Activated T-cell treated with anti-CD3 and anti-CD28 coated beads, Interleukin-2, amount 50 U/mL, for 48 hours (primary cell): Measurements from ENCODE around the gene PLEKHS1.
"Not testable (repeated sequence)": the region's sequence is repeated elsewhere in the genome, so short reads cannot be mapped to it uniquely, and the experiment has no call there.

ENCODE experiments used
- DNase-seq, 2 experiments: peaks; one replicate each; pipeline ENCODE4 v3.0.0-alpha.2; 2020

The PLEKHS1 gene

DNA sequence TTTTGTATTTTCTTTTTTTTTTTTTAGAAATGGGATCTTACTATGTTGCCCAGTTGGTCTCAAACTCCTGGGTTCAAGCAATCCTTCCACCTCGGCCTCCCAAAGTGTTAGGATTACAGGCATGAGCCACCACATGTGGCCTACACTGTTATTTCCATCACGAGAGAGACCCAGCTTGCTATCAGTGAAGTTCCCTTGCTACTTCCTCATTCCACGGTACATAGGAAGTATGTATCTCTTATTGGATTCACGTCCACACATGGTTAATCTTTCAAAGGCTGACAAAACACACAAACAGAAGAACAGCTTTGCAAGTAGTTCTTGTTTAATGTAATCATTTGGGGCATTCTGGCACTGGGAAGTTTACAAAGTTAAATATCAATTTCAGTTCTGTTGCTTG lies 51.5 kb downstream of the PLEKHS1 start:
- DNase-seq: no peak

DNA sequence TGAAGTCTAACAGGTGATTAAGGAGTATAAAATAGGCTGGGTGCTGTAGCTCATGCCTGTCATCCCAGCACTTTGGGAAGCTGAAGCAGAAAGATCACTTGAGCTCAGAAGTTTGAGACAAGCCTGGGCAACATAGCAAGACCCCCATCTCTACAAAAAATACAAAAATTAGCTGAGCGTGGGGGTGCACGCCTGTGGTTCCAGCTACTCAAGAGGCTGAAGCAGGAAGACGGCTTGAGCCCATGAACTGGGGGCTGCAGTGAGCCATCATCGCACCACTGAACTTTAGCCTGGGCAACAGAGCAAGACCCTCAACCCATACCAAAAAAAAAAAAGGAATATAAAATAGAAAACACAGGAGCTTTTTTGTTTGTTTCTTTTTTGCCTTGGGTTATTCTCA lies 55.0 kb downstream of the PLEKHS1 start:
- DNase-seq: no peak

- DNase-seq: no peak
Measured at GRCh38 chr10:113808168-113808567, 56.7 kb downstream of the PLEKHS1 start.

DNA sequence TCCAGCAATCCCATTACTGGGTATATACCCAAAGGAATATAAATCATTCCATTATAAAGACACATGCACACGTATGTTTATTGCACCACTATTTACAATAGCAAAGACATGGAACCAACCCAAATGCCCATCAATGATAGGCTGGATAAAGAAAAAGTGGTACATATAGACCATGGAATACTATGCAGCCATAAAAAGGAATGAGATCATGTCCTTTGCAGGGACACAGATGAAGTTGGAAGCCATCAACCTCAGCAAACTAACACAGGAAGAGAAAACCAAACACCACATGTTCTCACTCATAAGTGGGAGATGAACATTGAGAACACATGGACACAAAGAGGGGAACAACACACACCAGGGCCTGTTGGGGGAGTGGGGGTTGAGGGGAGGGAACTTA lies 63.2 kb downstream of the PLEKHS1 start:
- not testable (repeated sequence) for DNase-seq

DNA sequence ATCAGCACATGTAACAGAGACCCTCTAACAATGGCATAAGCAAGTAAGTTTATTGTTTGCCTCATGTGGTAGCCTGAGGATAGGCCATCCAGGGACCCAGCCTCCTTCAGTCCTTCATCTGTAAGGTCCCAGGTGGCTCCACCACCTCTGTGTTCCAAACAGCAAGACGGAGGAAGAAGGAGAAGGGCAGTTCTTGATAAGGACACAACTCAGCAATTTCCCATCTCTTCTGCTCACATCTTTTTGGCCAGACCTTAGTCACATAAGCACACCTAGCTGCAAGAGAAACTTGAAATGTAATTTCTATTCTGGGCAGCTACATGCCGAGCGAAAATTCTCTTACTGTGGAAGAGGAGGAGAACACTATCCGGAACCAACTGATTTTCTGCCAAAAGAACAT lies 68.5 kb downstream of the PLEKHS1 start:
- no peak for DNase-seq

- DNase-seq: no peak
Measured at GRCh38 chr10:113820507-113820906, 69.0 kb downstream of the PLEKHS1 start.

DNA sequence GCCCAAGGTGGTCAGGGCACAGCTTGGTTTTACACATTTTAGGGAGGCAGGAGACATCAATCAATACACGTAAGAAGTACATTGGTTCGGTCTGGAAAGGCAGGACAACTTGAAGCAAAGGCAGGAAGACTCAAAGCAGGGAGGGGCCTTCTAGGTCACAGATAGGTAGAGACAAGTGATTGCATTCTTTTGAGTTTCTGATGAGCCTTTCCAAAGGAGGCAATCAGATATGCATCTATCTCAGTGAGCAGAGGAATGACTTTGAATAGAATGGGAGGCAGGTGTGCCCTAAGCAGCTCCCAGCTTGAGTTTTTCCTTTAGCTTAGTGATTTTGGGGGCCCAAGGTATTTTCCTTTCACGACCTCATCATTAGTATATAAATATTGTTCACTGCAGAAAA lies 69.8 kb downstream of the PLEKHS1 start:
- not testable (repeated sequence) for DNase-seq

DNA sequence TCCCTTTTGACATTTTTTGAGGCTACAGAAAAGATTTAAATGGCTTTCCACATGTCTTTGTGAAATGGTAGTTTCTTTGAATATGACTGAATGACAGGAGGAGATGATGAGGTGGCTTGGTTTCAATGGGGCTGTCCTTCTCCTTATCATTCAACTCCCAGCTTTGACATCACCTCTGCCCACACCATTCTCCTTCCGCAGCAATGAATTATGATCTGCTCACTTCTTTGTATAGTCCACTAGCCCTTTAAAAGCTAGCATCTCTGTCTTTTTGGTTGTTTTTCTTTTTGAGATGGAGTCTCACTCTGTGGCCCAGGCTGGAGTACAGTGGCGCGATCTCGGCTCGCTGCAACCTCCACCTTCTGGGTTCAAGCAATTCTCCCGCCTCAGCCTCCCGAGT lies 70.7 kb downstream of the PLEKHS1 start:
- no peak for DNase-seq

DNA sequence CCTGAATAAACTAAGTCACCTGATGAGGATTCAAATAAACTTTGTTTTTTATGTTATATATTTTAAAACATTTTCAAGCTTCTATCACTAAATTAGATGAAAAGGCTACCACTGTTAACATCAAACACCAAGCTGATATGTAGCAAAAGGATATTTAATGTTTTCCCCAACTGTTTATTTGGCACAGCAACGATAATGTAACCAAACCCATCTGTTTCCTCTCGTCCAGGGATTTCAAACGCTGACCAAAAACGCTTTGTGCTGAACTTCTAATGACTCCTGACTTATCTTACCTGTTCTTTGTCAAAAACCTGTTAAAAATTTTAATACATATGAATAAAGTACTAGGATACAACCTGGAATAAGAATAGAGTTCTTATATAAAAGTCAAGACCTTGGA lies 71.9 kb downstream of the PLEKHS1 start:
- DNase-seq: no peak

DNA sequence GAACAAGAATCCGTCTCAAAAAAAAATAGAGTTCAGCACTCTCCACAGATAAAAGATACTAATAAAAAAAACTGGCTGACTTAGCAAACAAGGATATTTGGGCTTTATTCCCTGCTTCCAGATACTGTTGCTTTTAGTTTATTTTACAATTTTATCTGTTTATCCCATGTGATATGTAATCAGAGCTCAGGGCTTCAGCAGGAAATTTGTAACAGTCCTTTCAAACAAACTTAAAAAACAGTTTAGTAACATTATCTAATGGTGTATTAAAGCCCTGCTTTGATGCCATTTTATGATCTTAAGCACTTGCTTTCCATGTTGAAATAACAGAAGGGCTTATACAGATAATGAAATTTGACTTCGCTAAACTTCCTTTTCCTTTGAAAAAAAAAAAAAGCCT lies 74.3 kb downstream of the PLEKHS1 start:
- no peak for DNase-seq

- DNase-seq: not testable (repeated sequence)
Measured at GRCh38 chr10:113828567-113828966, 77.1 kb downstream of the PLEKHS1 start.
